Tibial artery (tissue), 4 donors: ENCODE results near the gene AZGP1.

Experiments
- DNase-seq, 2 donors: peaks; one replicate each; pipeline ENCODE4 v3.0.0-alpha.2; 2019
- H3K27ac ChIP-seq, 2 donors: fragments of 200-600 bp; sonication (generic) in 1 of 2; 1 replicate in 1 of 2; 2 replicates in 1 of 2; pipeline ENCODE4 v1.5.1; 2018 to 2019; ENCODE audit warnings: mild to moderate bottlenecking in 1 of 2
- H3K27me3 ChIP-seq, 2 donors: fragments of 200-600 bp; sonication (generic) in 1 of 2; one replicate each; pipeline versions ENCODE4 v1.5.1 to v1.6.0; 2016 to 2019
- H3K36me3 ChIP-seq, 3 donors: fragments of 200-600 bp; sonication (generic) in 2 of 3; one replicate each; pipeline ENCODE4 v1.5.1; 2016 to 2019; ENCODE audit warnings: mild to moderate bottlenecking in 2 of 3
- H3K4me1 ChIP-seq, 4 donors: fragments of 200-600 bp; sonication (generic) in 2 of 4; 1 replicate in 3 of 4; 2 replicates in 1 of 4; pipeline ENCODE4 v1.5.1; 2016 to 2019
- H3K4me3 ChIP-seq, 2 donors: fragments of 200-600 bp; sonication (generic) in 1 of 2; 1 replicate in 1 of 2; 2 replicates in 1 of 2; pipeline ENCODE4 v1.5.1; 2018 to 2019; ENCODE audit warnings: mild to moderate bottlenecking in 2 of 2
- H3K9me3 ChIP-seq, 3 donors: fragments of 200-600 bp; sonication (generic) in 1 of 3; one replicate each; pipeline ENCODE4 v1.5.1; 2016 to 2019
- intact Hi-C: fragments of 100-400 bp; cut with DNase I; formaldehyde crosslinking; loops from one replicate; pipeline ENCODE4 v1.15.0; 2023; ENCODE audit warnings: low total_unique reads
- TF ChIP-seq, protein P1 (sequence below), 2 experiments: fragments of 200-600 bp in 1 of 2; fragments of 450-650 bp in 1 of 2; IDR thresholded peaks; one replicate each; pipeline ENCODE4 v1.5.1; 2017 to 2019; ENCODE audit warnings: antibody characterized with exemption in 2 of 2, mild to moderate bottlenecking in 1 of 2, moderate library complexity in 1 of 2

Gene AZGP1

DNA sequence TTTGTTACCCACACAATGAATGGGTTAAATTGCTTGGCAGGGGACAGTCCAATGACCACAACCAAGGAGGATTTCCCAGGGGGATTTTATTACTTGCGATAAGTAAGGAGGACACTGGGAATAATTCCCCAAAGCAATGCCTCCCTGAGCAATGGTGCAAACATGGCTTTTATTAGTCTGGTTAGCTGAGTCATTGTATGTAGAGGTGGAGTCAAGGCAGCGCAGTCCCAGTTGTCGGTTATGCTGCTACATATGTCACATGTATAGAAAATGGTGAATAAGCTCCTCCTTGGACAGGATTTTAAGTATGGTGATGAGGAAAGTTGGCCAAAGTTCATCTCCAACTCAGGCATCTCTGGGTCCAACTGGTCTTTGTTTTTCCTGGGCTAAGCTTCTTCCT lies 52.6 kb downstream of the AZGP1 start:
- peaks cover 0 to 7% of the 10 kb centered on the region in 2 donors for H3K27me3 ChIP-seq
- no peak for DNase-seq
- no peaks in the 10 kb centered on the region for H3K9me3 ChIP-seq
- no peak overlapping the region for H3K27ac ChIP-seq
- TF ChIP-seq, protein P1, sequence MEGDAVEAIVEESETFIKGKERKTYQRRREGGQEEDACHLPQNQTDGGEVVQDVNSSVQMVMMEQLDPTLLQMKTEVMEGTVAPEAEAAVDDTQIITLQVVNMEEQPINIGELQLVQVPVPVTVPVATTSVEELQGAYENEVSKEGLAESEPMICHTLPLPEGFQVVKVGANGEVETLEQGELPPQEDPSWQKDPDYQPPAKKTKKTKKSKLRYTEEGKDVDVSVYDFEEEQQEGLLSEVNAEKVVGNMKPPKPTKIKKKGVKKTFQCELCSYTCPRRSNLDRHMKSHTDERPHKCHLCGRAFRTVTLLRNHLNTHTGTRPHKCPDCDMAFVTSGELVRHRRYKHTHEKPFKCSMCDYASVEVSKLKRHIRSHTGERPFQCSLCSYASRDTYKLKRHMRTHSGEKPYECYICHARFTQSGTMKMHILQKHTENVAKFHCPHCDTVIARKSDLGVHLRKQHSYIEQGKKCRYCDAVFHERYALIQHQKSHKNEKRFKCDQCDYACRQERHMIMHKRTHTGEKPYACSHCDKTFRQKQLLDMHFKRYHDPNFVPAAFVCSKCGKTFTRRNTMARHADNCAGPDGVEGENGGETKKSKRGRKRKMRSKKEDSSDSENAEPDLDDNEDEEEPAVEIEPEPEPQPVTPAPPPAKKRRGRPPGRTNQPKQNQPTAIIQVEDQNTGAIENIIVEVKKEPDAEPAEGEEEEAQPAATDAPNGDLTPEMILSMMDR (IDR thresholded peaks at IDR 0.05): no peak
- intact Hi-C loops: no loop called here
- H3K36me3 ChIP-seq: no peaks in the 10 kb centered on the region
- H3K4me3 ChIP-seq: no peak overlapping the region
- peaks cover 0 to 16% (median 9%) of the 10 kb centered on the region in 4 donors for H3K4me1 ChIP-seq

DNA sequence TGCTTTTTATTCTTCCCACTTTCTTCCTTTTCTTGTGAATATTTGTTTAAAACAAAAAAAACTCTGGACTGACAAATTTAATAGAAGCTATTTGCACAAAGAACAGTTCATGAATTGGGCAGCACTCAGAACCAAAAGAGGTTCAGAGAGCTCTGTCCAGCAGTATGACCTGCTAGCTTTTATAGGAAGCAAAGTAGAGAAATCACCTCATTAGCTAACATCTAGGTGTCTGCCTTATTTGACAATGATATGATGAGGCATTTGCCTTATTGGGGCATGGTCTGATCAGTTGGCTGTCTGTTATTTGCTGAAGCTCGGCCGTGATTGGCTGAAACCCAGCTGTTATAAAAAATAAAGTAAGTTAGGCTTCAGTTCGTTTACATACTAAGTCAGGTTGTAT lies 55.7 kb downstream of the AZGP1 start:
- Histone ChIP-seq H3K9me3 (no peaks in the 10 kb centered on the region), H3K4me1 (peaks cover 0 to 43% (median 33%) of the 10 kb centered on the region in 4 donors), H3K27me3 (no peaks in the 10 kb centered on the region), H3K36me3 (peaks cover 0 to 14% (median 7%) of the 10 kb centered on the region in 3 donors), H3K4me3 (peak overlapping the region; percentile 74 to 78), H3K27ac (peak overlapping the region; percentile 88 to 91)
- DNase-seq: no peak
- TF ChIP-seq, protein P1 (IDR thresholded peaks at IDR 0.05): no peak
- intact Hi-C loops: no loop called here

DNA sequence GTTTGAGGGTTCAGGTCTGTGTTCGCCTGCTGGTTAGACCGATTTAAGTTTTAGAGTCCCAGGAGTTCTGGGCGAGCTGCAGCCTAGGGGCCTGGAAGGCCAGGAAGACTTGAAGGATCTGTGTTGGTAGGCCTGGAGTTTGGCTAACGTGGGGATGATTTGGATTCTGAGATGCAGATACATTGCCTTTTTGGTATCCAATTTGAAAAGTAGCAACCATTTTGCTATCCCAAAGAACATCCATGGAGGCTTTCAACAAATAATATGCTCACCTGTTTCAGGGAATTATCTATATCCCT lies 56.1 kb downstream of the AZGP1 start:
- DNase-seq: no peak
- Histone ChIP-seq H3K36me3 (peaks cover 0 to 15% (median 7%) of the 10 kb centered on the region in 3 donors), H3K27me3 (no peaks in the 10 kb centered on the region), H3K9me3 (no peaks in the 10 kb centered on the region), H3K27ac (peak overlapping the region; percentile 88 to 91), H3K4me1 (peaks cover 0 to 43% (median 33%) of the 10 kb centered on the region in 4 donors), H3K4me3 (peak overlapping the region; percentile 74 to 78)
- TF ChIP-seq, protein P1 (IDR thresholded peaks at IDR 0.05): no peak
- intact Hi-C loops: loop anchor here (10.0 kb wide), 2 partner anchors 75 to 225 kb away; partner anchors contain the start of gene LAMTOR4

DNA sequence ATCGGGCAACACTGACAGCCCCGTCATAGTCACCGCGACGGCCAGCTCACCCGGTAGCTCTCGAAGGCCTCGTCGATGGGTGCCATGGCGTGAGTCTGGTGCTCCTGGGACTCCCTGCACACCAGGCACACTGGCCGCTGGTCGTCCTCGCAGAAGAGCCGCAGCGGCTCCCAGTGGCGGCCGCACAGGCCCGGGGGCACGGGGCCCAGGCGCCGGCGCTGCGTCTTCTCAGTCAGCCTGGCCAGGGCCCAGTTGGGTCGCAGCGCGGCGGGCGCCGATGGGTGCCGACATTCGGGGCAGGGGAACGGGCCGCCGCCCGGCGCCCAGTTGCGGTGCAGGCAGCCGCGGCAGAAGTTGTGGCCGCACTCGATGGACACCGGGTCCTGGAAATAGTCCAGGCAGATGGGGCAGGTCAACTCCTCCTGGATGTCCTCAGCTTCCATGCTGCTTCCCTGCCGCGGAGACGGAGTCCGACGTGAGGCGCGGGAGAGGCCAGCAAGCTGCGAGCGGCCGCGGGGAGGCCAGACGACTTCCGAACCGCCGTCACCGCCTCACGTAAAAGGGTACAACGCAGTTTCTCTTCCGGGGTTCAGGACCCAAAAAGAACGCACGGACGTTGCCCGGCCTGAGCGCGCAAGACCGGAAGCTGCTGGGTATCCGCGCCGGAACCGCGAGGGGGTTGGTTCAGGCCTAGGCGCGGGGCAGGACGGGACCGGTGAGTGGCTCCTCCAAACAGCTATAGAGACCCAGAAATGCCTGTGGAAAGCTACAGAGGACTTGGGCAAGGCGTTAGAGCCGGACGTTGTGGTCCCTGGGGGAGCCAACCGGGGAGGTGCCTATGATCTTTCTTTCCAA lies 56.6 kb downstream of the AZGP1 start, which contains the start of gene TRIM4:
TRIM4 (minus strand) TSS at position 572 of the 855 bp plus-strand sequence; CDS start at position 443, 129 bp downstream.
- H3K4me3 ChIP-seq: peak within 1 kb of the TSS; percentile 74 to 78
- peaks cover 0 to 47% (median 35%) of the 10 kb centered on the region in 4 donors for H3K4me1 ChIP-seq

More for the DNA sequence above, 56.6 kb downstream of the AZGP1 start, which contains the start of gene TRIM4:
- intact Hi-C loops: loop anchor here (10.0 kb wide), 2 partner anchors 76 to 226 kb away; partner anchors contain the start of gene LAMTOR4
- Histone ChIP-seq H3K9me3 (no peaks in the 10 kb centered on the region), H3K27ac (peak within 1 kb of the TSS; percentile 88 to 91), H3K27me3 (no peaks in the 10 kb centered on the region), H3K36me3 (peaks cover 0 to 15% (median 7%) of the 10 kb centered on the region in 3 donors)
- peak; percentile 90 to 96 for DNase-seq
- TF ChIP-seq, protein P1 (IDR thresholded peaks at IDR 0.05): peak in 1 of 2 experiments; percentile 19
